HL-60 (cell line): Measurements from ENCODE around the gene CDRT4.

Experiments used
- DNase-seq, 2 experiments: peaks; one replicate each; pipeline ENCODE4 v3.0.0-alpha.2; 2010 to 2020; ENCODE audit warnings: low read depth in 1 of 2, low spot score in 1 of 2
- H3K27ac ChIP-seq: fragments of 250-450 bp; sonication (Bioruptor Pico); replicated peaks from 2 replicates; pipeline ENCODE4 v1.5.1; 2020; ENCODE audit warnings: mild to moderate bottlenecking, moderate library complexity
- H3K27me3 ChIP-seq: fragments of 250-450 bp; sonication (Bioruptor Pico); 2 replicates; pipeline ENCODE4 v1.5.1; 2021; ENCODE audit warnings: mild to moderate bottlenecking, moderate library complexity; ENCODE audit not compliant: insufficient read depth, poor library complexity, severe bottlenecking
- H3K4me3 ChIP-seq: replicated peaks from 2 replicates; pipeline ENCODE4 v1.5.1; 2011; ENCODE audit warnings: mild to moderate bottlenecking, control low read depth, low read length; ENCODE audit not compliant: insufficient read depth
- CTCF ChIP-seq: IDR thresholded peaks from one replicate; pipeline ENCODE4 v1.5.1; 2011; ENCODE audit warnings: low read length, control low read depth, inconsistent platforms; ENCODE audit not compliant: insufficient read depth
- GABPA ChIP-seq: IDR thresholded peaks from 2 replicates; pipeline ENCODE4 v1.6.1; 2012; ENCODE audit warnings: low read depth
- POLR2AphosphoS5 ChIP-seq: IDR thresholded peaks from 2 replicates; pipeline ENCODE4 v1.6.1; 2012; ENCODE audit warnings: low read depth
- REST ChIP-seq: IDR thresholded peaks from 2 replicates; pipeline ENCODE4 v1.6.1; 2012; ENCODE audit warnings: low read depth; ENCODE audit not compliant: insufficient replicate concordance
- SPI1 ChIP-seq: IDR thresholded peaks from 2 replicates; pipeline ENCODE4 v1.6.1; 2012; ENCODE audit warnings: low read depth, mild to moderate bottlenecking, borderline replicate concordance

CDRT4 gene

GRCh38 chr17:15494821-15495220, 27.4 kb upstream of the CDRT4 start:
- DNase-seq, result no peak
- H3K27ac ChIP-seq, result no peak overlapping the region

GRCh38 chr17:15493693-15494035, 26.2 kb upstream of the CDRT4 start:
- no peak overlapping the region for H3K4me3 ChIP-seq
- no peaks in the 10 kb centered on the region for H3K27me3 ChIP-seq
- TF ChIP-seq SPI1 (no peak), REST (no peak), CTCF (no peak), GABPA (no peak), POLR2AphosphoS5 (no peak)
- no peak overlapping the region for H3K27ac ChIP-seq
- DNase-seq, result peak in 1 of 2 experiments; percentile 17

More at GRCh38 chr17:15494821-15495220, 27.4 kb upstream of the CDRT4 start:
- H3K27me3 ChIP-seq, result no peaks in the 10 kb centered on the region
- no peak overlapping the region for H3K4me3 ChIP-seq
- TF ChIP-seq SPI1 (no peak), REST (no peak), POLR2AphosphoS5 (no peak), GABPA (no peak), CTCF (no peak)

GRCh38 chr17:15492791-15493692, 25.6 kb upstream of the CDRT4 start:
- no peak for DNase-seq
- H3K27me3 ChIP-seq, result no peaks in the 10 kb centered on the region
- no peak overlapping the region for H3K4me3 ChIP-seq
- no peak overlapping the region for H3K27ac ChIP-seq
- no peak for TF ChIP-seq REST
- no peak for TF ChIP-seq POLR2AphosphoS5
- TF ChIP-seq CTCF, result no peak
- TF ChIP-seq SPI1, result no peak
- no peak for TF ChIP-seq GABPA
